Measurements from ENCODE around the gene DCAF12. TPM values are rescaled to one million over a fixed set of nuclear protein-coding genes. Genes with fewer than 3 reads are reported as not detected.
A peak's percentile ranks its signal among the peaks of the same experiment; 100 is the strongest.

The DCAF12 gene
- total and polyA plus RNA-seq, 12 donors: 15.1 to 88.3 (median 58.5) TPM

- Histone ChIP-seq H3K27ac (peak overlapping the region in 3 of 5 donors; percentile 20 to 65 (median 45)), H3K4me1 (replicated peaks in 1 of 2) (peaks cover 0 to 10% of the 10 kb centered on the region in 2 donors), H3K4me3 (no peak overlapping the region), H3K9me3 (replicated peaks in 1 of 3) (no peaks in the 10 kb centered on the region), H3K27me3 (no peaks in the 10 kb centered on the region), H3K36me3 (replicated peaks in 1 of 2) (no peaks in the 10 kb centered on the region)
- intact Hi-C loops (cut with DNase I): no loop called here
- no peak for TF ChIP-seq POLR2A (IDR thresholded peaks at IDR 0.05)
- TF ChIP-seq CTCF (IDR thresholded peaks at IDR 0.05): no peak
- DNase-seq: no peak
- WGBS, 4 donors: 65 to 70% (median 67%) methylated on average over 3 of the region's 3 CpGs
Measured at GRCh38 chr9:34059954-34060353, 66.5 kb downstream of the DCAF12 start.

GRCh38 chr9:34059281-34059680, 67.2 kb downstream of the DCAF12 start:
- H3K27ac ChIP-seq: peak overlapping the region in 4 of 5 donors; percentile 16 to 65 (median 32)
- WGBS, 4 donors: 18 to 25% (median 23%) methylated on average over 3 of the region's 3 CpGs
- no peak for TF ChIP-seq POLR2A (IDR thresholded peaks at IDR 0.05)
- no peak for TF ChIP-seq CTCF (IDR thresholded peaks at IDR 0.05)
- H3K4me3 ChIP-seq: no peak overlapping the region
- DNase-seq: peak; percentile 44 to 87 (median 74)
- H3K36me3 ChIP-seq (replicated peaks in 1 of 2): no peaks in the 10 kb centered on the region
- intact Hi-C loops (cut with DNase I): no loop called here
- H3K9me3 ChIP-seq (replicated peaks in 1 of 3): no peaks in the 10 kb centered on the region
- H3K27me3 ChIP-seq: no peaks in the 10 kb centered on the region
- peaks cover 0 to 10% of the 10 kb centered on the region in 2 donors for H3K4me1 ChIP-seq (replicated peaks in 1 of 2)

- intact Hi-C loops (cut with DNase I): no loop called here
Measured at GRCh38 chr9:34049630-34050384, 76.7 kb downstream of the DCAF12 start.

More at GRCh38 chr9:34049630-34050384, 76.7 kb downstream of the DCAF12 start:
- H3K27me3 ChIP-seq: no peaks in the 10 kb centered on the region
- no peaks in the 10 kb centered on the region for H3K9me3 ChIP-seq (replicated peaks in 1 of 3)
- H3K4me3 ChIP-seq: peak overlapping the region in 3 of 4 donors; percentile 66 to 92 (median 74)
- peak in 4 of 7 donors; percentile 20 to 57 (median 31) for DNase-seq
- 26 to 34% (median 30%) methylated on average over 18 of the region's 18 CpGs for WGBS, 4 donors
- H3K36me3 ChIP-seq (replicated peaks in 1 of 2): no peaks in the 10 kb centered on the region
- peaks cover 22 to 29% of the 10 kb centered on the region in 2 donors for H3K4me1 ChIP-seq (replicated peaks in 1 of 2)
- peak overlapping the region; percentile 93 to 98 (median 94) for H3K27ac ChIP-seq
- TF ChIP-seq POLR2A (IDR thresholded peaks at IDR 0.05) (no peak), CTCF (IDR thresholded peaks at IDR 0.05) (no peak)

All from adrenal gland (tissue), 12 donors.